Esophagus mucosa (tissue), 1 donor: ENCODE results near the gene CLPTM1L. TPM values are rescaled to one million over a fixed set of nuclear protein-coding genes. Genes with fewer than 3 reads are reported as not detected.

Source experiments
- ATAC-seq: fragments of 200-7000 bp; cut with Tn5 transposase; one replicate; pipeline ENCODE4 v1.9.1; 2020
- total RNA-seq: library from RNA; stranded (reverse); gene quantifications from one replicate; pipeline ENCODE4 v1.2.4, GENCODE V29; 2023
- donor health status: DM: yes; HTN: yes; CAD: no.

The CLPTM1L gene
- 39.5 TPM for total RNA-seq

- ATAC-seq = peak; percentile 94
Measured at GRCh38 chr5:1344975-1345838, at the start of gene CLPTM1L. Gene CLPTM1L (minus strand): TSS chr5:1345099. CDS start chr5:1344841, 258 bp downstream.

- no peak for ATAC-seq
Measured at GRCh38 chr5:1393571-1394501, 48.9 kb upstream of the CLPTM1L start.

DNA sequence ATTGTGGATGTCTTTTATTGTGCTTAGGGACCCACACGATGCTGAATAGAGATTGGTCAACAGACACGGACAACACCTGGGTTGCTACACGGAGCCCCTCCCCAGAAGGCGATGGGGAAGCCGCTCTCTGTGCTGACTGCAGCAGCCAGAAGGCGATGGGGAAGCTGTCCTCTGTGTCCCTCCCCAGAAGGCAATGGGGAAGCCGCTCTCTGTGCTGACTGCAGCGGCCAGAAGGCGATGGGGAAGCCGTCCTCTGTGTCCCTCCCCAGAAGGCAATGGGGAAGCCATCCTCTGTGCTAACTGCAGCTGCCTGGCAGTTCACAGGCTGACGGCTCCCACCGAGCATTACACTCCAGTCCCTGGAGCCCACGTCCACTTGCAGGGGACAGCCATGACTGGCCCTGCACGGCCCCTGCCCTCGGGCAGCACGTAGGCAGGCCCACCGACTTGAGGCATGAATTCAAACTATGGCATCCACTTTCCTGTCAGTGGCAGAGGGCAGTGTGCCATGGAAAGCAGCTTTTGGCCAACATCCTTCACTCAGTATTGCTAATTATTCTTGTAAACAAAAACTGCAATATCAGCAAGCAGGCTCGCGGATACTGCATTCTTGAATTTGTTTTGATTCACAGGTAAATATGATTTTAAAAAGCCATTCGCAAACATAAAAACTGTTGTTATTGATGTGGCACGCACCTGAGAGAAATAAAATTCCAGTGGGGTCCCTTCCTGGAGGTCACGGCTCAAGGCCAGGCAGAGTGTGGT lies 48.1 kb upstream of the CLPTM1L start:
- no peak for ATAC-seq

GRCh38 chr5:1392261-1392660 lies 47.4 kb upstream of the CLPTM1L start:
- ATAC-seq = no peak

DNA sequence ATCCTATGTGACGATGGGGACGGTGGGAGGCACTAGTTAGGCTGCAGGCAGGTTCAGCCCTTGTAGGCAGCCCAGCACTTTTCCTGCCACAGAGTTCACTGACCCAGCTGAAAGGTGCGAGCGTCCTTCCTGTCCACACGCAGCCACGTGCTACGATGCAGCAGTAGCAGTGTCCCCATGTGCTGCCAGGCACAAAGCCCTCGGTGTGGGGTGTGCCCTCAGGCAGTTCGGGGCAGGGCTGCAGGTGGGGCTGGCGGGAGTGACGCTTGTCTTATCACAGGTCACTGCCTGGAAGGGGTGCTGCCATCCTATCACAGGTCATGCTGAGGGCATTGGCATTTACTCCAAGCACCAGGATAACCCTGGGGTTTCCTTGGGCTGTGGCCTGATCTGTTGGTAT lies 46.8 kb upstream of the CLPTM1L start:
- no peak for ATAC-seq

DNA sequence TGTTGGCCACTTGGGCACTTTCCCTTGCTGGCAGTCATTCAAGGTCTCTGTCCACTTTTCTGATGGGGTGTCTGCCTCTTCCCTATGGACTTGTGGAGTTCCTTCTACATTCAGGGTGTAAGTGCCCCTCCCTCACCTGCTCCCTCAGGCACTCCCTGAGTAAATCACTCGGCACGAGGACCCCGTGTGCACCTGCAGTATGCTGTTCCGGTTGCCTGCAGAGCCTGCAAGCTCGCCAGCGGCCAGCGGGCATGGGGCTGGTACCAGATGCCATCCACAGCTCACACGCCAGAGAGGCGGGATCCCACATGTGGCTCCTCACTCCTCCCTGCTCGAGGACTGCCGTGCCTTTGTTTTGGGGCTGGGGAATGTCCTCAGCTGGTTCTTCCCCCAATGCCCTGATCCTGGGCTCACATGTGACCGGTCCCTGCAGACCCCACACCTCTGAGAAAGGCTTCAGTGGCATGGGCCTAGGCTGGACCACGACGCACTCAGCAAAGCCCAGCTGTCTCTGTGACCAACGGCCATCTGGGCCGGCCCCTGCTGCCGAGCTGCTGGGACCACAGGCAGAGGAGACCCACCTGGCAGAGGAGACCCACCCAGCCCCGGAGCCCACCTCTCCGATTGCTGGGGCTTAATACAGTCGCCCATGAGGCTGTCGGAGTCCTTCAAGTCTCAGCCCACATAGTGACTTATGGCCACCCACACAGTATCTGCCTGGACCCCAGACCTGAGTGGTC lies 46.1 kb upstream of the CLPTM1L start:
- no peak for ATAC-seq

DNA sequence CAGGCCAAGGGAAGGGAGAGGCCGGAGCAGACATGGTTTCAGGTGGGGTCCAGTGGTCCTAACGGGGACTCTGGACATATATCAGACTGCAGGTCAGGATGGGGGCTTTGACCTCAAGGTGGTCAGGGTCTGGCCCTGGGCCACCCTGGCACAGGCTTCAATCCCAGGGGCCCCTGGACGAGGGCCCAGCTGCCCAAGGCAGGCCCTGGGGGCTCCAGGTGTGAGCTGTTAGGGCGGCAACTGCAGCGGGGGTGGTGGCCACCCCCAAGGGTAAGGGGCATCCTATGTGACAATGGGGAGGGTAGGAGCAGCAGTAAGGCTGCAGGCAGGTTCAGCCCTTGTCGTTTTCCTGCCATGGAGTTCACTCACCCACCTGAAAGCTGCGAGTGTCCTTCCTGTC lies 45.4 kb upstream of the CLPTM1L start:
- no peak for ATAC-seq

GRCh38 chr5:1388383-1388967 lies 43.6 kb upstream of the CLPTM1L start:
- ATAC-seq = no peak

- no peak for ATAC-seq
Measured at GRCh38 chr5:1387876-1388275, 43.0 kb upstream of the CLPTM1L start.

DNA sequence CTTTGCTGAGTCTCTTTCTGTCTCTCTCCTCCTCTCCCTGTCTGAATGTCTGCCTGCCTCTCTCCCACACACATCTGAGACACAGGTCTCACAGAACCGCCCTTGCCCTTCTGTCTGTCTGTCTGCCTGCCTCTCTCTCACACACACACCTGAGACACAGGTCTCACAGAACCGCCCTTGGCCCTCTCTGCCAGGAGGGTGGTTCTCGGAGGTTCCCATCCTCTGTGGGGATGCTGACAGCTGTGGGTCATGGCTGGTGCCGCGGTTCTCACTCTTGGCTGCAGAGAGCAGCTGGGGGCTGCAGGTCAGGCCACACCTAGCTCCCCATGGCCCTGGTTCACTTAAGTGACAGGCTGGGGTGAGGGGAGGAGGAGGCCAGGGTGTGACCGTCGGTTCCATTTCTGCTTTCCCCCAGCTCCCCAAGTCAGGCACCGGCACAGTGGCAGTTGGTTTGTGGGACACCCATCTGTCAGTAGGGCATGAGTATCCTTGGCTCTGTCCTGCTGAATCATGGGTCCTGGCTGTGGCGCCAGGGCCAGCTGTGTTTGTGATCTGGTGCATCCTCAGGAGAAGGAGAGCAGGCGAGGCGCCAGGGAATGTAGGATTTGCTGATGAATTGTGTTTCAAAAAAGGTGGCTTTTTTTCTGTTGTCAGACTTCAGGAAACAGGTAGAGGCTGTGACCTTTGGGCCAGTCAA lies 42.3 kb upstream of the CLPTM1L start:
- ATAC-seq = no peak

DNA sequence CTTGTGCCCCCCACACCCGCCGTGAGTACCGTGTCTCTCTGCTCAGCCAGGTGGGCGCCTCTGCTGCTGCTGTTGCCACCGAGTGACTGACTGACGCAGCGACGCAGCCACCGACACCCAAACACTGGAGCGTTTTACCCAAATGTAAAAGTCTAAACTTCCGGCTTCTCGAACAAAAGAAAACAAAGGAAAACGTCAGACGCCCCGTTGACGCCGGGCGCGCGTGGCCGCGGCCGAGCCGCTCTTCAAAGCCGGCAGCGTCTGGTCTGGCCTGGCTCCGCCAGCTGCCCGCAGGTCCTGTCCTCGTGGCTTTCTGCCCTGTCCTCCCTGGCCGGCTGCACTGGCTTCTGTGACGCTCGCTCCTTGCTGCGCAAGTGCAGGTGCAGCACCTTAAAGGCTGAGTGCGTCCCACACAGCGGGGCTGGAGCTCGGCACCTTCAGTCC lies 41.4 kb upstream of the CLPTM1L start:
- peak; percentile 62 for ATAC-seq

DNA sequence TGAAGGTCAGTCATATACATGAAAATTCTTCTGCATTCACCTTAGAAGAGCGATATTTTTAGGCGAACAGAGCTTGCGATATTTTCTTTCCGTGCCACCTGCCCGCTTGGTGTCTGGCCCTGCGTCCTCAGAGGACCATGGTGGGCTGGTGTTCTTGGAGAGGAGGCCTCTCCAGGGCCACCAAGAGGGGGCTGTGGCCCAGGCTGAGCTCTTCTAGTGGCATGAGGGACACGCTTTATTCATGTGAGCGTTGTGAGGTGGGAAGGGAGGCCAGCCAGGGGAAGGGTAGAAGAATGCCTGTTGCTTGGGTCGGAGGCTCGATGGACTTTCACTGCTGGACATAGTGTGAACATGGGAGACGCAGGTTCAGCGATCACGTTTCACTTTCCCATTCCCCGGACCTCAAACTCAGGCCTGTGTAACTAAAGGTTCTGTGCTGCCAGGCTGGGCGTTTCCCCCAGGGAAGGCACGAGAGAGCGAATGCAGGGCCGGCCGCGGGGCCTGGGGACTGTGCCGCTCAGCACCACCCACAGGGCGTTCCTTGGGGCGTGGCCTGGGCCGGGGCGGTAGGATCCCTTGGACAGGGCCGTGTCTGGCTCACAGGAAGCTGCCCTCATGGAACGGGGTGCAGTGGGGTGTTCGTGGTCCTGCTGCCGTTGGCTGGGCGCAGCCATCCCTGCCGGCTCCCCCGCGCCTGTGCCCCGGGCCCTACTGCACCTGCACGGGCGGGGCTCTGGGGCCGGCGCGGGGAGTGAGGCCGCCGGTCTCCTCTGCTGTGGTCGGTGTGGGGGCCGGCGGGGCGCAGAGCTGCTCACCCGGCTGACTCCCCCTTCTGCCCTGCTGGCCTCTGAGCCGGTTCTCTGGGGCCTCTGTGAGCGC lies 40.7 kb upstream of the CLPTM1L start:
- ATAC-seq = peak; percentile 92

GRCh38 chr5:1384521-1384920 lies 39.6 kb upstream of the CLPTM1L start:
- no peak for ATAC-seq

GRCh38 chr5:1383886-1384401 lies 39.0 kb upstream of the CLPTM1L start:
- ATAC-seq = no peak

GRCh38 chr5:1383344-1383743 lies 38.4 kb upstream of the CLPTM1L start:
- ATAC-seq = no peak

GRCh38 chr5:1382248-1382700 lies 37.4 kb upstream of the CLPTM1L start:
- ATAC-seq = no peak

- ATAC-seq = no peak
Measured at GRCh38 chr5:1381370-1382247, 36.7 kb upstream of the CLPTM1L start.

- no peak for ATAC-seq
Measured at GRCh38 chr5:1380910-1381309, 36.0 kb upstream of the CLPTM1L start.
